ENCODE measurements around the gene SOD3.

Gene SOD3

DNA sequence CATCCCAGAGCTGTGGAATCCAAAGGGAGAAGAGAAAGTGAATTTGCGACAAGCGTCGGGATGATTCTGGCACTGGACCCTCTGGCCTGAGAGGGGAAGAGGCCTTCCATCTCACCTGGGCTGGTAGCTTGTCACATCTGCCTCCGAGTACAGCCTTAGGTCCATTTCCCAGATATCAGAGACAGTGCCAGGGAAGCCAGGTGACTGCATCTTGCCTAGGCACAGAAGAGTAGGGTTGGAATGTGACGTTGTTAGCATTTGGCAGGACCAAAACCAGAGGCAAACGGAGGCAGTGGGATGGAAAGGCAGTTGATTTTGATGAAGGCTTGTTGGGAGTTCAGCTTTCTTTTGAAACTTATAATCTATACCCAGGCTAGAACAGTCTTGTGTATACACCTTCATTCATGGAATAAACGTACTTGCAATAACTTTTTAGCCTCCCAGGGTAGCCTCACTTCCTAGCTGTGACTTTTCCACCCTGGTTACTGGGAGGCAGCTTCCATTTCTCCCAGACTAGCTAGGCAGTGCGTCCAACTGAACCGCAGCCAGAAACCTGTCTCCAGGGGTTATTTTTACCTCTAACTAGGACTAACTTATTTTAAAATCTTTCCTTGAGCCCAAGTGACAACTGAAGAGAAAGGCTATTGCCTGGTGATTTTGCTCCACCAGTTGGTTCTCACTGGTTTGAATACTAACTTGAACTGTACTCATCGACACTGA, 5.9 kb downstream of the SOD3 start:
- no peak for DNase-seq (ENCODE audit: low read depth)

DNA sequence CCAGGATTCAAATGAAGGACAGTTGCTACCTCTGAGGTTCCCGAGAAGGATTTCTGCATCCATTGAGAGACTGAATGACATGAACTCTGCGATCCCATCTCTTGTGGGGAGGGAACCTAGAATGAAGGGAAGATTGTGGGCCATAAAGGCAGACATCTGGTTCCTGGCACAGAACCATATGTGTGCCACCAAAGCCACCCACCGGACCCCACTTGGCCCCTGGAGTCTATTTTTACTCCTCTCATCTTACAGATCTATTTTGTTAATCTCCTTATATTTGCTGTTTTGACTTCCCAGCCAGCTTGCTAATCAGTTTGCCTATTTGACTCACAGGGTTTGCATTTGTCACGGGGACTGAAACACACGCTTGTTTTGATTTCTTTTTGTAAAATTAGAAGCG, 7.3 kb downstream of the SOD3 start:
- DNase-seq (ENCODE audit: low read depth) = no peak

DNA sequence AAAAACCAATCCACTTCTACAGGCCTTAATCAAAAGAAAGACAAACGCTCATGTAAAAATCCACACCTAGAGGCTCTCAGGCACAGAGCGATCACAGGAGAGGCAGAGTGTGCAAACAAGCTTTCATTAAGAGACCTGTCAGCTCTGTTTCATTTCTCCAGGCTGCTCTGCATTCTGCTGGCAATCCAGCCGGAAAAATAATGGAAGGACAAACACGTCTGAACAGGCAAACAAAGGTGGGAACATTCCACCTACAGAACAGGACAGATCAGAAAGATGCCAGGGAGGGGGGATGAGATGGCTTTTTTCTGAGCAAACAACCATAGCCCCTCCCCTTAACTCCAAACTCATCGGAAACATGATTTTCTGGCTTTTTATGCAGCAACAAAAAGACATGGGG, 9.7 kb downstream of the SOD3 start:
- DNase-seq (ENCODE audit: low read depth) = no peak

DNA sequence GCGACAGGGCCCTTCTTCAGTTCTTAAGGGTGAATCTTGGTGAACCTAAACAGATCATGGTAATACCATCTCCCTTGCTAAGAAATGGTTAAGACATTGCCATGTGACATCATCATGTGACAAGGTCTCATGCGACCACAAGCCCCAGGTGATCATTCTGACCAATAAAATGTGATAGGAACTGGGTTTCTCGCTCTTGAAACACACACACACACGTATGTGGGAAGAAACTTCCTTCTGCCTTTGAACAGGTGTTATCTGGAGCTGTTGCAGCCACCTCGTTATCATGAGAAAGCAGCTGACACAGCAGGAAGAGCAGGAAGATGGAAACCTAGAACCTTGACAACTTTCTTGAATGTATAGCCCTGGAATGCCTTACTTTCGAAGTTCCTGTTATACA, 10.2 kb downstream of the SOD3 start:
- DNase-seq (ENCODE audit: low read depth) = no peak

DNA sequence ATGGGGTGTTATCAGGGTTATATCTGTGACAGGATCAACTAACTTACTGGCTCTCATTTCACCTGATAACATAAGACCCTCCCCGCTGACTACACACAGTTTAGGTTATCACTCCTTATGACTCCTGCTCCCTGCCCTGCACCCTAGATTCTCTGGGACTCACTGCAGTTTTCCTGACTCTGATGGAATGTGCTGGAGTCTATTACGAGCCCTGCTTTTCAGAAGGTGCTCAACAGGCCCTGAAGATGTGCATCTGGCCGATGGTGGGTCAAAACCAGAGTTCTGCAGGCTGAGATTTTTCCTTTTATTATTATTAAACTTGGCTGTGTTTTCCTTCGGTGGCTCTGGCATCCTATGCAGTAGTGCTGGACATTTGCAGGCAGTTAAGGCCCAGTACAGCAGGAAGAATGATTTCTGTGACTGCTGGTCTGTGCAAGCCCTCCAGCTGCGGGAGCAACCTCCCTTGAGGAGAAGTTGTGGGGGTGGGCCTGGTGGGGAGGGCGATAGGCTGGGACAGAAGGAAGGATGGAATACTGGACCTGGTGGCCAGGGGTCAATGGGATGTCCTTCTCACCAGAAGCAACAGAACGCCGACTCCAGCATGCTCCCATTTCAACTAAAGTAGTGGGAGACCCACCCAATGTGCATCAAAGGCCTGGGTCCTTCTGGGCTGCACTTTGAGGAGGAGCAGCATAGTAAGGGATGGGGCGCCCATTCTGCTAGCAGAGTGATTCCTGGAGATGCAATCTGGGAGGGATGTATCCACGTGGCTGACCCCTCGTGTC, 11.0 kb downstream of the SOD3 start:
- DNase-seq (ENCODE audit: low read depth) = no peak

DNA sequence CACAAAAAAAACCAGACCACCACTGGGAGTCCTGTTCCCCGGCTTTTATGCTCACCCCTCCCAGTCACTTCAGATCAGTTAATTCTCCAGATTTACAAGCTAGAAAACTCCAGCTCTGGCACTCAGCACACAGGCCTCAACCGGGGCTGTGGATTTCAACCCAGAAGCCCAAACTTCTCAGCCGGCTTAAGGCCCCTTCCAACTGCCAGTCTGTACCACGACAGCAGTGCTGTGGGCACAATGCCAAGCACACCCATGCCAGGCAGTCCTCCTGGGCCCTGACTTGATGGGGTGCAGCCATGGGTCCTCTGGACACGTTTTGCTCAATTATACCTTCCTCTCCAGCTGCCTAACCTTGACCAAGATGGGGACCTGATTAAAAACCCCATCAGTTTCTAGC, 12.2 kb downstream of the SOD3 start:
- no peak for DNase-seq (ENCODE audit: low read depth)

DNA sequence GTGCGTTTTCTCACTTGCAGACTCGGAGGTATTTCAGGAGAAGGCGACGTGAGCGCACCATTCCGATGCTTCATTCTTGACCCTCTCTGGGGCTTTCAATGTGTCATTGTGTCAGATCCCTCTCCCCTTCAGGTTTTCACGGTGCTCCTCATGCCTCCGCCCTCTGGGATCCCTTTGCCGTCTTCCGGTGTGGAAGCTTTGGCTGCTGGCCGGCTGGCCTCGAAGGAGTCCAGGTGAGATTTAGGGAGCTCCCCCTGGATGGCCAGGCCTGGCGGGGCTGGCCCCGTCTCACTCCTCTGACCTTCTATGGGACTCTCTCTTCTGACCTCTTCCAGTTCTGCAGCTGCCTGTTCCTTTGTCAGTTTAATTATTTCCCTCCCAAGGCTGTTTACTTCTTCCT, 12.9 kb downstream of the SOD3 start:
- DNase-seq (ENCODE audit: low read depth) = no peak

DNA sequence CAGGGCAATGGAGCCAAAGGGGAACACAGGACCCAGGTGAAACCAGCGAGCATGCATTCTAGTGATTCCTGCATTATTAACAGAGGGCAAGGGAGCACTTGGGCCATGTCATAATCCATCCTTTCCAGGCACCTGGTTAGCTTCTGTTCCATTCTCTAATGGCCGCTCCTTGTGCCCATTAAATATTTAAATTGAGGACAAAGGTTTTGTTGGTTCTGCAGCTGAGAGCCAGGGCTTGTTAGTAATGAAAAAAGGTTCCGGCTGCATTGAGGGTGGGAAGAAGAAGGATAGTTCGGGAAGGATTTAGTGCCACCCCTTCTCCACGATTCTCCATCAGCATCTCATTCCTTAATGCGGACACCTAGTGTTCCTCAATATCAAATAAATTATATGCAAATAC, 13.6 kb downstream of the SOD3 start:
- DNase-seq (ENCODE audit: low read depth) = no peak

DNA sequence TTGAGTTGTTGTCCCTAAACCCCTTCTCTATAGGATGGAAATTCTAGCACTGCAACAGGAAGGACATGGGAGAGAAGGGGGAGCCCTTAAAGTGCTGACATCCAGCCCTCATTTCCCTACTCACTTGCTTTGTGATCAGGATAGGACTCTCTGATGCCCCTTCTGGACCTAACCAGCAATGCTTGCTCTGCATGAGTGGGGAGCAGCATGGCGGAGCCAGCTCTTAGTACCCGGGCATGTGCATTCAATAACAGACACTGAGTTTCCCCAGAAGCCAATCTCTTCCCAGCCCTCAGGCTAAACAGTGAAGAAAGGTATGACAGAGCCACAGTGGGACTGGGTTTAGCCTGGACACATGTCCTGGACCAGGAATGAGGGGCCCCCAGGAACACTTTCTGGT, 14.0 kb downstream of the SOD3 start:
- DNase-seq (ENCODE audit: low read depth) = no peak

DNA sequence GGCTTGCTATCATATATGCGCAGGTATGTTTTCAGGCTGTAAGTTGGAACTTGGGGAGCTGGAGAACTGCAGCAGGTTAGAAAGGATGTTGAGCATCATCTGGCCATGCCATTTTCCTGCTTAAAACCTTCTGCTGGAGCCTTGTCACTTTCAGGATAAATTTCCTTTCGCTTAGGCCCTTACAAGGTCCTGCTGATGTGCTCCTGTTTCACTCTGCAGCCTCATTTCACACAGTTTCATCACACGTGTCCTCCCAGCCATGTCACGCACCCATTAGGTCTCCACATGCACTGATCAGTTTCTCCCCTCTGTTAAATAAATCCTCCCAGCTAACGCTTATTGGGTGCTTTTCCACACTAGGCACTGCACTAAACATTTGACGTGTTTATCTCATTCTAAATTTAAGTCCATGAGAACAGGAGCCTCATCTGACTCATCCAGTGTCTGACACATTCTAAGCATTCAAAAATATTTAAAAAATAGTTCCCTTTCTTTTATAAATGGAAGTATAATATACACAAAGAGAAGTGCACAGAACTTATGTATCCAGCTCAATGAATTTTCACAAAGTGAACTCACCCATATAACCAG, 14.5 kb downstream of the SOD3 start:
- DNase-seq (ENCODE audit: low read depth) = no peak

DNA sequence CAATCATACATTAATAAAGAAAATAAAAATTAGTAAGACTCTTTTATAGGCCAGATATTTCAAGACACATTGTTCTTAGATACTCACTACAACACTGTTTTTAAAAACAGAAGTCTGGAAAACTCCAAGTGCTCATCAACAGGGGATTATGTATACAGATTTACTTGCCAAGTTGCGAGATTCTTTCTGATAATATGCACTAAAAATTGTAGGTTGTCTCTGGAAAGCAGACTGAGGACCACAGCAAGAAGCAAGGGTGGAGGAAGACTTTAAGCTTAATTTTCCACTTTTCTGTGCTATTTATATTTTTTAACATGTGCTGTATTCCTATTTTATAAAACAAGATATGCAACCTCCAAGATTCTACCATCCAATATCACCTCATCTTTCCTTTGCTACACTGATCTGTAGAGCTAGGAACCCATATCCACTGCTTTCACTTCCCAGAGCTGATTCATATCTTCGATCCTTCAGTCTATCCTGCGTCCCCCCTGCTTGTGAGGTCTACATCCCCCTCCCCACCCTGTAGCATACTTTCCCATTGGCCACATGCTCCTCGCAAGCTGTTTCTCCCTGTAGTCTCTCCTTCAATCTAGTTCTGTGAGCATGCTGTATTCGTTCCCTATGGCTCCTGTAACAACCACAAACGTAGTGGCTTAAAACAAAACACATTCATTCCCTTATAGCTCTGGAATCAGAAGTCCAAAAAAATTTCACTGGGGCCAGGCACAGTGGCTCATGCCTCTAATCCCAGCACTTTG, 15.7 kb downstream of the SOD3 start:
- DNase-seq (ENCODE audit: low read depth) = no peak

DNA sequence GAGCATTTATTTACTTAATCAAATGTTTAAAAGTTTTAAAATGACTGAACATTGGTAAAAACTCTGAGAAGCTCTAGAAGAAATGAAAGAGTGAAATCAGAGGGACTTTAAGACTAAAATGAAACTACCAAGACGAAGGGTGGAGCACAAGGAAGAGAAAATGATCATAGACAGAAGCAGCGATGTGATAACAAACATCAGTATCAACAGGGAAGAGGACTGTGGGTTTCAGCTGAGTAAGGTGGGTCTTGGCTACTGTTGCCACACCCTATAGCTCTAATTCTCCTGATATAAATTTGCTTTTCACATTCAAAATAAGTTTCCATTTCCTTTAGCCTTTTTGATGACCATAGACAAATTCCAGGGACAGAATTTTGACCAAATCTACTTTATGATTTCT, 18.4 kb downstream of the SOD3 start:
- no peak for DNase-seq (ENCODE audit: low read depth)

DNA sequence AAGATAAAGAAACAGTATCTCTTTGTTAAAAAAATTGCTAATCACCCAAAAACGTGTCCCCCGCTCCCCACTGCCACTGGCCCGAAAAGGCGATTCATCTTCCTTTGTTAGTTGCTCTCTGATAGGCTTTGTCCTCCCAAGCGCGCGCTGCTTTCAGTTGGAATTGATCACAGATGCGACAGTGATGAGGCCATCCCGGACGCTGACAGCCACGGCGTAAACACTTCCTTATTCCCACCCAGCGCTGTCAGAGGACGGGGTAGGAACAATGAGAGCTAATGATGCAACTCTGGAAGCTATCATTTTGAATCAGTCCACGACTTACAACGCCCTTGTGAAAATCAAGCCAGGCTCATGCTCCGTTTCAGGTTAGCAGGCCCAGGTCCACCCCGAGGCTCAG, 21.4 kb downstream of the SOD3 start:
- DNase-seq (ENCODE audit: low read depth) = no peak

DNA sequence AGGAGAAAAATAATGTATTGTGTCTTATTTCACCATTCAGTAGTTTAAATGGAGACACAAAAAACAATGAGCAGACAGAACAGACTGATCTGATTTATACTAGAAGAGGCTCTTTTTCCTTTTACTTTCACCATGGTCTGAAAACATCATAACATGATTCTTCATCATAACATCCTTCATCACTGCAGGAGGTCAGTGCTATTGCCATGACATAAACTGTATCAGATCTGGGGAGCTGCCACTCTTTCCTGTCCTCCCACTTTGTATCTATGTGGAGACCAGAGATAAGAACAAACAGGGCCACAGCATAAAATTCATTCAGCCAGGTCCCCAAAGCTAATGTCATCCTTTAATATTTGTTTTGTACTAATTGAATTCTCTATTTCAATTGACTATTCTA, 25.2 kb downstream of the SOD3 start:
- no peak for DNase-seq (ENCODE audit: low read depth)

DNA sequence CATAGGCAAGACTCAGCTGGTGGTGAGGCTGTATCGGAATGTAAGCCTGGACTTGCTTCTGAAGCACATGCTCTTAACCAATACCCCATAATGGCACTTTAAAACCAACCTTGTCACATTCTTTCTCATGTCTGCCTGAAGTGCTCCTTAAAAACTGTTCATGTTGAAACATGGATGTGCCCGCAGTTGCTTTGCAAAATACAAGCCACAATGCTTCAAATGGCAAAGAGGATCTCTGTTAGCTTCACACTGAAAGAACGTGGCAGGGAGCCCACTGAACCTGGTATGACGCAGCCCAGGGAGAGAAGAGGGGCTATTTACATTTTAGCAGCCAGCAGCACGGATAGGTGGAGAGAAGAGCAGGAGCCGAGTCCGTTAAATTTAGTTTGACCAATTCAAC, 29.3 kb downstream of the SOD3 start:
- no peak for DNase-seq (ENCODE audit: low read depth)

DNA sequence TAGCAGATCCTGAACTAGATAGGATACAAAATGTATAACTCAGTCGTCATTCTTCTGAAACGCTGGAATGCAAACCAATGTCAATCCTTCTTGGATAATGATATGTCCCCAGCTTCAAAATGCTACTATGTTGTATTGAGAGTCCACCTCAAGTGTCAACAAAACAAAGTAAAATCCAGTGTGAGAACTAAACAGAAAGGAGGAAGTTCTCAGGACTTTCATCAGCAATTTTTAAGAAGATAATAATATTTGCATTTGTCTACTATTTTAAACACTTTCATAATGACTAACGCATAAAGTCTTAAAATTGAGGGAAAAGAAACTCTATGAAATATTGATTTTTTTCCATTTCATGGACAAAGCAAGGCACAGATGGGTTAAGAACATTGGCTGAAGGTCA, 36.3 kb downstream of the SOD3 start:
- DNase-seq (ENCODE audit: low read depth) = no peak

DNA sequence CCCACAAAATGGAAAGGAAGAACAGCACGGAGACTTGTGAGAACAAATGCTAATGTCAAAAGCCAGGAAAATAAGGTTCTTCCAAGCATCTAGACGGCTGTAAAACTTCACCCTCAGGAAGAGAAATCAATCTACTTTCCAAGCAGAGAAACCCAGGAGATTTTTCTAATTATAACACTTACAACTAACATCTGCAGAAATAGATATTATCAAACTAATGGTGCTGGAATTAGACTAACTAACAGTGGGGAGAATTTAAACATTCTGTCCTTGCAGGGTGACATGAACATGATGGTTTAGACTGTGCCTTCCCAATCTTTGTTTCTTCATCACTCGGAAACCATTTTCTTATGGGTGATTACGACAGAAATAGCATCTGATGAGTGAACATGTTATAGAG, 40.3 kb downstream of the SOD3 start:
- no peak for DNase-seq (ENCODE audit: low read depth)

DNA sequence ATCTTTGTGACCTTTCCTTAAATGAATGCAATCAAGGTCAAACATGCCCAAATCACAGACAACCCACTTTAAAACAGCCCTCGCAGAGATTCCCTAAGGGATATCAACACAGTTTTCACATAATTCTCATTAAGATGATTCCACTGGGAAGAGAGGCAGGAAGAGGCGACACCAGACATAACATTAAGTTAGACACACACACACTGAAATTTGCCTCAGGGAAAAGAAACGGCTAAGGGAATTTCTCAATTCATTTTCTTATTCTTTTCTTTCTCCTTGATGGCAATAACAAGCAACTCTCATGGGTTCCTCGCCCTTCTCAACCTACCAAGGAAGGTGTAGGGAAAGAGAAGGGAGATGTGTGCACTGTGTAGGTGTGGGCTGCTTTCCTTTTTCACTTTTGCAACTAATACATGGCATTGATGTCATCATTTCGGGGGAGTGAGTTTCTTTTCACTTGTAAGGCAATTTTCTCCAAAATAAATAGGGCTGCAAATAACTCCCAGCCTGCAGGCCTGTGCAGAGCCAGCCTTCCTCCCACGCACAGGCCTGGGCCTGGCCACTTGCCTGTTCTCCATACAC, 41.4 kb downstream of the SOD3 start:
- DNase-seq (ENCODE audit: low read depth) = no peak

DNA sequence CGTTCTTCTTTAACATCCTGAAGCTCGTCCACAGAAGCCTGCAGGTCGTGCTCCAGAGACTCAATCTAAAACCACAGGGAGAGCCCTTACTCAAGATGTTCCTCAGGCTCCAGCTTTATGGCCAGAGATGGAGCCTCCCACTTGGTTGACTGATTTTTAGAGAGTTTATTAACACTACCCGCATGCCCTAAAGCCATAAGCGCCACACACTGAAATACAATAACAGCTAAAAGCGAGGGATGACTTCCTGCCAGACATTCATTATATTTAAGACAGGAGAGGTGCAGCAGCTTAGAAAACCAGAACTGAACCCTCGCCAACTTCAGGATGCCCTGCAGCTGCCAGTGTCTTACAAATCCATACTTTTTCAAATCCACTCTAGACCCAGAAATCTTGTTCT, 42.0 kb downstream of the SOD3 start:
- DNase-seq (ENCODE audit: low read depth) = no peak

DNA sequence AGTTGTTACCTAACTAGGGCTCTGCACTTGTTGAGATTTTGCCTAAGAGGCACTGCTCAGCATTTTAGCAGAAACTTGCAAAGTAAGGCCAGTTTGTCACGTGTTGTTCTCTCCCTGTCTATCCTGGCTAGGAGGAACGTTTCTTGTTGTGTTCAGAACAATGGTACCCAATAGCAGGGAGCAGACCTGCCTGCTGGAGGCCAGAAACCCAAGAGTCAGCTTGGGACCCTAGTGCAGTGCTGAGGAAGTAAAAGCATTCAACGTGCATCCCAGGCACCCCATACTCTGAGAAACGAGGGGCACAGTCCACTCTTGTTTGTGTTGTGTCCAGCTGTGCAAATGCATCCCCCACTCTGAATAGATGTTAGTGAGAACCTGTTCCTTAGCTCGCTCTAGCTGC, 42.4 kb downstream of the SOD3 start:
- no peak for DNase-seq (ENCODE audit: low read depth)

DNA sequence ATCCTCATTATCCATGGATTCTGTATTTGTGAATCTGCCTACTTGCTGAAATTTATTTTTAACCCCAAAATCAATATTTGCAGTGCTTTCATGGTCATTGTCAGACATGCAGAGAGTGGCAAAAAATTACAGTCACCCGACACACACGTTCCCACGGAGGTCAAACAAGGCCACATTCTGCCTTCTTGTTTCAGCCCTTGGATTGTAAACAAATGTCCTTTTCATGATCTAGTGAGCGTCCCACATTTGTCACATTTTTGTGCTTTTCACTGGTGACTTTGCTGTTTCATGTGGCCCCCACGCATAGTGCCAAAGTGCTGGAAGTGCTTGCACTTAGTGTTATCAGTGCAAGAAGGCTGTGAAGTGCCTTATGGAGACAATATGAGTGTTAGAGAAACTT, 45.0 kb downstream of the SOD3 start:
- no peak for DNase-seq (ENCODE audit: low read depth)

DNA sequence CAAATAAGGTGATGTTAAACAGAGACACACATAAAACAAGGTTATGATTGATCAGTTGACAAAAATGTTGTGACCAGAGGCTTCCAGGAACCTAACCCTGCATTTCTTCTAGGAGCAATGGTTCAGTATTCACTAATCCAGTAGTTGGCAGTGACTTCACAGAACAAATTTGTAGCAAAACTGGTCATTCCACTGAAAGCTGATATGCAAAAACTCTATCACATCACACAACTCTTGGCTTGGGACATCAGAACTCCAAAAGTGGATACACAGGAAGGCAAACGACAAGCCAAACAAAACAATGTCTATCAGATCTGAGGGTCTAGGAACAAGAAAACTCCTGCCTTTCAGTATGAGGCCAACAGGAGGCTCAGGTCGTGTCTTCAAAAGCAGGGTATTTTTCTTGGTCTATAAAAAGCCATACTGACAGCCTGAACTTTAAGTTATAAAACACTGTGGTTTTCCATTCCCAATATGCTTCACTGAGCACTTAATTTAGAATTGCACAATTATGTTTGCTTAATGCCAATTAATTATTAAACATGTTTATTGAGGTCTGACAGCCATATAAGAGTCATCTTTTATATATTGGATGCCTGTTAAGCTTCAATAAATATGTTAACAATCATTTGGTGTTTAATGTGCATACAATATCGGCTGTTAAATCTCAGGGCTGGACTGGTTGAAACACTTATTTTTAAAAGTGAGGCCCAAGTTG, 45.6 kb downstream of the SOD3 start:
- DNase-seq (ENCODE audit: low read depth) = no peak
